CD14-positive monocyte (primary cell): Measurements from ENCODE around the gene B3GNT7. TPM values are rescaled to one million over a fixed set of nuclear protein-coding genes. Genes with fewer than 3 reads are reported as not detected.

Experiments
- DNase-seq, 3 donors: peaks; one replicate each; pipeline ENCODE4 v3.0.0-alpha.2; 2011 to 2022
- H2AFZ ChIP-seq: 2 replicates; pipeline ENCODE4 v1.6.0; 2012; ENCODE audit warnings: mild to moderate bottlenecking, low read depth, low read length, inconsistent platforms; ENCODE audit not compliant: insufficient read depth, poor library complexity, severe bottlenecking
- H3K27ac ChIP-seq, 2 donors: 1 replicate in 1 of 2; 2 replicates in 1 of 2; pipeline ENCODE4 v1.5.1; 2012 to 2013; ENCODE audit warnings: low read length in 2 of 2, control low read depth in 1 of 2, inconsistent platforms in 1 of 2, low read depth in 1 of 2, mild to moderate bottlenecking in 1 of 2
- H3K27me3 ChIP-seq, 2 donors: one replicate each; pipeline versions ENCODE4 v1.6.0 to v1.6.1; 2011 to 2013; ENCODE audit warnings: low read length in 2 of 2; ENCODE audit not compliant: control insufficient read depth in 2 of 2, insufficient read depth in 2 of 2
- H3K36me3 ChIP-seq, 2 donors: replicated peaks in 1 of 2; 1 replicate in 1 of 2; 2 replicates in 1 of 2; pipeline versions ENCODE4 v1.5.1 to v1.6.1; 2012 to 2013; ENCODE audit warnings: low read length in 2 of 2, control low read depth in 1 of 2, inconsistent platforms in 1 of 2, mild to moderate bottlenecking in 1 of 2; ENCODE audit not compliant: insufficient read depth in 2 of 2, control insufficient read depth in 1 of 2
- H3K4me1 ChIP-seq, 2 donors: 1 replicate in 1 of 2; 2 replicates in 1 of 2; pipeline versions ENCODE4 v1.5.1 to v1.6.1; 2012 to 2013; ENCODE audit warnings: low read length in 2 of 2, control low read depth in 1 of 2, inconsistent platforms in 1 of 2, mild to moderate bottlenecking in 1 of 2, moderate library complexity in 1 of 2; ENCODE audit not compliant: insufficient read depth in 2 of 2, control insufficient read depth in 1 of 2
- H3K4me2 ChIP-seq: replicated peaks from 2 replicates; pipeline ENCODE3; 2012; ENCODE audit warnings: low read length, moderate library complexity, mild to moderate bottlenecking; ENCODE audit not compliant: poor library complexity, severe bottlenecking; ENCODE audit errors: extremely low read depth
- H3K4me3 ChIP-seq, 3 experiments: fragments of 200-600 bp in 1 of 3; sonication (generic) in 1 of 3; replicated peaks in 1 of 3; 1 replicate in 2 of 3; 2 replicates in 1 of 3; pipeline ENCODE4 v1.5.1; 2011 to 2013; ENCODE audit warnings: low read length in 3 of 3, mild to moderate bottlenecking in 3 of 3, control low read depth in 2 of 3, low read depth in 2 of 3, inconsistent platforms in 1 of 3, moderate library complexity in 1 of 3
- H3K79me2 ChIP-seq: 2 replicates; pipeline ENCODE4 v1.6.0; 2012; ENCODE audit warnings: mild to moderate bottlenecking, control low read depth, inconsistent platforms, low read length, moderate library complexity; ENCODE audit not compliant: insufficient read depth
- H3K9ac ChIP-seq: 2 replicates; pipeline ENCODE4 v1.6.0; 2017; ENCODE audit warnings: low read length, mild to moderate bottlenecking; ENCODE audit not compliant: insufficient read depth, poor library complexity, severe bottlenecking
- H3K9me3 ChIP-seq, 2 donors: replicated peaks in 1 of 2; 1 replicate in 1 of 2; 2 replicates in 1 of 2; pipeline versions ENCODE4 v1.5.1 to v1.6.1; 2012 to 2013; ENCODE audit warnings: low read length in 2 of 2, control low read depth in 1 of 2; ENCODE audit not compliant: control insufficient read depth in 1 of 2, insufficient read depth in 1 of 2
- H4K20me1 ChIP-seq: 2 replicates; pipeline ENCODE4 v1.6.0; 2012; ENCODE audit warnings: mild to moderate bottlenecking, low read length, control low read depth, moderate library complexity; ENCODE audit not compliant: insufficient read depth
- H3K27ac Mint-ChIP-seq, 7 donors: one replicate each; pipeline ENCODE4 v1.8.0; 2020; ENCODE audit warnings: mild to moderate bottlenecking in 7 of 7, mixed read lengths in 7 of 7, moderate library complexity in 6 of 7, inconsistent platforms in 2 of 7
- H3K27me3 Mint-ChIP-seq, 3 donors: one replicate each; pipeline ENCODE4 v1.8.0; 2021 to 2022; ENCODE audit warnings: low read depth in 3 of 3, mild to moderate bottlenecking in 3 of 3, mixed read lengths in 3 of 3, moderate library complexity in 3 of 3, inconsistent platforms in 1 of 3
- H3K36me3 Mint-ChIP-seq, 2 donors: one replicate each; pipeline ENCODE4 v1.8.0; 2020; ENCODE audit warnings: mixed read lengths in 2 of 2, inconsistent platforms in 1 of 2, mild to moderate bottlenecking in 1 of 2
- H3K4me1 Mint-ChIP-seq: one replicate; pipeline ENCODE4 v1.8.0; 2020; ENCODE audit warnings: mild to moderate bottlenecking, mixed read lengths
- H3K4me3 Mint-ChIP-seq, 2 donors: one replicate each; pipeline ENCODE4 v1.8.0; 2020; ENCODE audit warnings: mild to moderate bottlenecking in 2 of 2, mixed read lengths in 2 of 2, moderate library complexity in 1 of 2
- H3K9me3 Mint-ChIP-seq, 7 donors: one replicate each; pipeline ENCODE4 v1.8.0; 2020 to 2022; ENCODE audit warnings: mixed read lengths in 7 of 7, mild to moderate bottlenecking in 6 of 7, moderate library complexity in 6 of 7, inconsistent platforms in 2 of 7
- WGBS: methylation state at CpG from one replicate; pipeline ENCODE4 v1.1.5; 2013; ENCODE audit warnings: missing lambda C conversion rate; ENCODE audit not compliant: insufficient coverage; 5-methylcytosine and 5-hydroxymethylcytosine counted together
- intact Hi-C, 2 donors: fragments of 100-400 bp; cut with micrococcal nuclease; formaldehyde crosslinking; loops; one replicate each; pipeline versions ENCODE4 v1.15.0 to v1.15.1; 2023
- polyA plus RNA-seq, 3 donors: library from polyadenylated mRNA; depleted of rRNA in 1 of 3; unstranded in 2 of 3; stranded (reverse) in 1 of 3; fragments of 300-500 nt in 2 of 3; fragments of >200 nt in 1 of 3; fragmentation: Illumina TruSeq in 2 of 3; gene quantifications; 1 replicate in 2 of 3; 2 replicates in 1 of 3; pipeline ENCODE4 v1.2.3, GENCODE V29; 2012 to 2021
- TF ChIP-seq, protein P1 (sequence below): fragments of 200-600 bp; IDR thresholded peaks from one replicate; pipeline ENCODE4 v1.8.0; 2022; ENCODE audit warnings: antibody characterized with exemption, mild to moderate bottlenecking

B3GNT7 gene
- polyA plus RNA-seq, 3 donors = 0.05 TPM; not detected in 2

DNA sequence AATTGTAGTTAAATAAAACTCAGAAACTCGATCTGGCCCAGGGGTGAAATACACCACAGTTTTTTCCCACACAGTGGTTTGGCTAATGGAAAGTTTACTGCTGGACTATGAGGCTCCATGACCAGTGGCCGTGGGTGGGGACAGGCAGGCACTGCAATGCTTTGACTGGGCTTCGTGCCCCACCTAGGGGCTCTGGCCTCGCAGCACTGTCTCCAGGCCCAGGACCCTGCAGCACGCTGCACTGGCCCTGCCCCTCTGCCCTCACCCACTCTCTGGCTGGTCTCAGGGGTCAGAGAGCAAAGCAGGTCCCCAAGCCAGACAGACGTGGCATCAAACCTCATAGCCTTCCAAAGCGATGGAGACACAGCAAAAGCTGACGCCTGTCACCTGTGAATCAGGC is 13.4 kb upstream of the B3GNT7 start:
- DNase-seq = no peak
- no peak overlapping the region for H3K27ac Mint-ChIP-seq
- Histone ChIP-seq H3K27ac (no peak overlapping the region), H3K9ac (no peak overlapping the region), H3K4me1 (peaks cover 7 to 8% of the 10 kb centered on the region in 2 donors), H3K79me2 (no peaks in the 10 kb centered on the region), H3K27me3 (no peaks in the 10 kb centered on the region), H3K9me3 (peaks cover 0 to 11% of the 10 kb centered on the region in 2 donors), H2AFZ (no peak overlapping the region), H4K20me1 (no peaks in the 10 kb centered on the region), H3K4me2 (no peak overlapping the region), H3K36me3 (no peaks in the 10 kb centered on the region), H3K4me3 (no peak overlapping the region)
- H3K27me3 Mint-ChIP-seq = peaks cover 0 to 4% (median 2%) of the 10 kb centered on the region in 3 donors
- peaks cover 23% of the 10 kb centered on the region for H3K4me1 Mint-ChIP-seq
- intact Hi-C loops = no loop called here
- 99% methylated on average over 8 of the region's 8 CpGs for WGBS
- peaks cover 5 to 18% (median 10%) of the 10 kb centered on the region in 7 donors for H3K9me3 Mint-ChIP-seq
- no peak overlapping the region for H3K4me3 Mint-ChIP-seq
- peaks cover 0 to 7% of the 10 kb centered on the region in 2 donors for H3K36me3 Mint-ChIP-seq
- TF ChIP-seq, protein P1, sequence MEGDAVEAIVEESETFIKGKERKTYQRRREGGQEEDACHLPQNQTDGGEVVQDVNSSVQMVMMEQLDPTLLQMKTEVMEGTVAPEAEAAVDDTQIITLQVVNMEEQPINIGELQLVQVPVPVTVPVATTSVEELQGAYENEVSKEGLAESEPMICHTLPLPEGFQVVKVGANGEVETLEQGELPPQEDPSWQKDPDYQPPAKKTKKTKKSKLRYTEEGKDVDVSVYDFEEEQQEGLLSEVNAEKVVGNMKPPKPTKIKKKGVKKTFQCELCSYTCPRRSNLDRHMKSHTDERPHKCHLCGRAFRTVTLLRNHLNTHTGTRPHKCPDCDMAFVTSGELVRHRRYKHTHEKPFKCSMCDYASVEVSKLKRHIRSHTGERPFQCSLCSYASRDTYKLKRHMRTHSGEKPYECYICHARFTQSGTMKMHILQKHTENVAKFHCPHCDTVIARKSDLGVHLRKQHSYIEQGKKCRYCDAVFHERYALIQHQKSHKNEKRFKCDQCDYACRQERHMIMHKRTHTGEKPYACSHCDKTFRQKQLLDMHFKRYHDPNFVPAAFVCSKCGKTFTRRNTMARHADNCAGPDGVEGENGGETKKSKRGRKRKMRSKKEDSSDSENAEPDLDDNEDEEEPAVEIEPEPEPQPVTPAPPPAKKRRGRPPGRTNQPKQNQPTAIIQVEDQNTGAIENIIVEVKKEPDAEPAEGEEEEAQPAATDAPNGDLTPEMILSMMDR = no peak

DNA sequence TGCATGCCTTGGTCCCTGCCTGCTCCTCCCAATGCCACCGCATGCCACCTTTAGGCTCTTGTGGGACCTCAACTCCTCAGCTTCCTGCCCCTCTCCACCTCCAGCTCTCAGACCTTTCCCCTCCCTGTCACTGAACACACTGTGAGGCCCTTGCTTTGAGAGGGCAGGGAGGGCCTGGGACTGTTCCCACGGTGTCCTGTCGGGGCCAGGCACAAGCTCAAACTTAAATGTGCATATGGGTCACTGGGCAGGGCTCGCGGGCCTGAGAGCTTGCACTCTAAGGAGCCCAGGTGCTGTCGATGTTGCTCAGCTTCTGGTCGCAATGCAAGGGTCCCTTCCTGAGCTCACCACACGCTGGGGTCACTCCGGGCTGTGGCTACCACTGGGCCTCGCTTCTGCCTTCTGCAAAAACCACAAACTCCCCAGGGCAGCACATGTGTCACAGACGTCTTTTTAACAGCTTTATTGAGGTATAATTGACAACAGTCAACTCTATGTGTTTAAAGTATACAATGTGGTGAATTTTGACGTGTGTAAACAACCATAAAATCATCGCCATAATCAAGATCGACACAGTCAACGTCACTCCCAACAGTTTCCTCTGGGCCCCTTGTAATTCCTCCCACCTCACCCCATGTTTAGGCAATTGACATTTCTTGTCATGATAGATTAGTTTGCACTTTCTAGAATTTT is 11.9 kb upstream of the B3GNT7 start:
- Histone ChIP-seq H3K27me3 (no peaks in the 10 kb centered on the region), H3K79me2 (no peaks in the 10 kb centered on the region), H3K36me3 (no peaks in the 10 kb centered on the region), H2AFZ (peak overlapping the region; percentile 44), H3K9ac (no peak overlapping the region), H3K27ac (no peak overlapping the region), H3K4me1 (peaks cover 8 to 9% of the 10 kb centered on the region in 2 donors), H4K20me1 (no peaks in the 10 kb centered on the region), H3K4me2 (no peak overlapping the region), H3K9me3 (peaks cover 0 to 11% of the 10 kb centered on the region in 2 donors), H3K4me3 (no peak overlapping the region)
- intact Hi-C loops = no loop called here
- TF ChIP-seq, protein P1 = no peak
- Mint-ChIP-seq H3K4me3 (no peak overlapping the region), H3K9me3 (peaks cover 5 to 18% (median 10%) of the 10 kb centered on the region in 7 donors), H3K4me1 (peaks cover 23% of the 10 kb centered on the region), H3K27me3 (peaks cover 0 to 4% (median 2%) of the 10 kb centered on the region in 3 donors), H3K36me3 (peaks cover 0 to 6% of the 10 kb centered on the region in 2 donors), H3K27ac (no peak overlapping the region)
- 49% methylated on average over 6 of the region's 15 CpGs for WGBS
- no peak for DNase-seq
